Smooth muscle cell of the brain vasculature (primary cell): ENCODE results near the gene TMEM134.
A peak's percentile ranks its signal among the peaks of the same experiment; 100 is the strongest.

Experiments used
- DNase-seq: peaks from one replicate; pipeline ENCODE4 v3.0.0-alpha.2; 2012; ENCODE audit warnings: low read depth, low spot score

TMEM134 gene

GRCh38 chr11:67422891-67423290 lies 46.2 kb downstream of the TMEM134 start:
- no peak for DNase-seq

GRCh38 chr11:67421430-67422031 lies 47.5 kb downstream of the TMEM134 start:
- DNase-seq = no peak

- DNase-seq = peak; percentile 74
Observed at GRCh38 chr11:67420646-67421429, 48.2 kb downstream of the TMEM134 start.

- DNase-seq = no peak
Observed at GRCh38 chr11:67420147-67420645, 48.9 kb downstream of the TMEM134 start.

- DNase-seq = no peak
Observed at GRCh38 chr11:67419325-67420049, 49.6 kb downstream of the TMEM134 start.

GRCh38 chr11:67418476-67419281 lies 50.4 kb downstream of the TMEM134 start:
- DNase-seq = no peak

GRCh38 chr11:67417425-67417824 lies 51.6 kb downstream of the TMEM134 start:
- no peak for DNase-seq

GRCh38 chr11:67416416-67417335 lies 52.4 kb downstream of the TMEM134 start:
- no peak for DNase-seq

- no peak for DNase-seq
Observed at GRCh38 chr11:67415501-67416304, 53.3 kb downstream of the TMEM134 start, which contains the start of gene CARNS1. Gene CARNS1 (plus strand): TSS chr11:67415678. CDS start chr11:67416200, 522 bp downstream.

GRCh38 chr11:67413266-67413849 lies 55.7 kb downstream of the TMEM134 start:
- no peak for DNase-seq

GRCh38 chr11:67412495-67413179 lies 56.4 kb downstream of the TMEM134 start:
- no peak for DNase-seq

GRCh38 chr11:67411785-67412152 lies 57.3 kb downstream of the TMEM134 start:
- DNase-seq = no peak
